GF-D8 (cell line): ENCODE results near the gene ABHD17A.

ENCODE experiments used
- DNase-seq: peaks from one replicate; lab custom pipeline; 2025; lab: John Stamatoyannopoulos, UW

Gene ABHD17A

DNA sequence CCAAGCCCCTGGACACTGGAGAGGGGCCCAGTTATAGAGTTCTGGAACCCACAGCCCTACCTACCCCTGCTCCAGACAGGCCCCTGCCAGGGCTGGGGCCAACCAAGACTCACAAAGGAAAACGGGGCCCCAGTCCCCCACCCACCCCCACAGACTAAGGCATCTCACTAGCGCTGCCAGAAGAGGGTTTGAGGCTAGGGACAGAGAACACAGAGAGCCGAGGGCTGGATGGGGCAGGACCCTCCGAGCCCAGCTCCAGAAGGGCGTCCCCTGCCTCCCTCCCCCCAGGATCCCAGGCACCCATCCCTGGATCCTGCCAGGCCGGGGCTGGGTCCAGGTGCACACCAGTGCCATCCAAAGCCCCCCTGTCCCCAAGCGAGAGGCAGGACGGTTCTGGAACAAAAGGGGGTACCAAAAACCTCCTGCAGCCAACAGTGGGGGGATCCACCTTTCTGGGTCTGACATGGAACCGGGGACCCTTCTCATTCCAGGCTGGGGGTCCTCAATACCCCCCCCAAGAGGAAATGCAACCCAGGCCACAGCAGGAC lies 32.6 kb downstream of the ABHD17A start:
- DNase-seq = no peak

- no peak for DNase-seq
Observed at GRCh38 chr19:1851654-1852580, 33.4 kb downstream of the ABHD17A start.

- no peak for DNase-seq
Observed at GRCh38 chr19:1850809-1851653, 34.3 kb downstream of the ABHD17A start.

GRCh38 chr19:1849886-1850398 lies 35.4 kb downstream of the ABHD17A start:
- no peak for DNase-seq

DNA sequence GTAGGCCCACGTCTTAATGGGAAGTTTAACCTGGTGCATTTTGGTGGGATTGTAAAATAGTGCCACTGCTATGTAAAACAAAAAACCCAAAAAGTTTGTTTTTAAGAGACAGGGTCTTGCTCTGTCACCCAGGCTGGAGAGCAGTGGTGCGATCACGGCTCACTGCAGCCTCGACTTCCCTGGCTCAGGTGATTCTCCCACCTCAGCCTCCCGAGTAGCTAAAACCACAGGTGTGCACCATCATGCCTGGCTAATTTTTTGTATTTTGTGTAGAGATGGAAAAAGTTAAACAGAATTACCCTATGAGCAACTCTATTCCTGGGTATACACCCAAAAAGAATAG lies 36.2 kb downstream of the ABHD17A start:
- DNase-seq = no peak

DNA sequence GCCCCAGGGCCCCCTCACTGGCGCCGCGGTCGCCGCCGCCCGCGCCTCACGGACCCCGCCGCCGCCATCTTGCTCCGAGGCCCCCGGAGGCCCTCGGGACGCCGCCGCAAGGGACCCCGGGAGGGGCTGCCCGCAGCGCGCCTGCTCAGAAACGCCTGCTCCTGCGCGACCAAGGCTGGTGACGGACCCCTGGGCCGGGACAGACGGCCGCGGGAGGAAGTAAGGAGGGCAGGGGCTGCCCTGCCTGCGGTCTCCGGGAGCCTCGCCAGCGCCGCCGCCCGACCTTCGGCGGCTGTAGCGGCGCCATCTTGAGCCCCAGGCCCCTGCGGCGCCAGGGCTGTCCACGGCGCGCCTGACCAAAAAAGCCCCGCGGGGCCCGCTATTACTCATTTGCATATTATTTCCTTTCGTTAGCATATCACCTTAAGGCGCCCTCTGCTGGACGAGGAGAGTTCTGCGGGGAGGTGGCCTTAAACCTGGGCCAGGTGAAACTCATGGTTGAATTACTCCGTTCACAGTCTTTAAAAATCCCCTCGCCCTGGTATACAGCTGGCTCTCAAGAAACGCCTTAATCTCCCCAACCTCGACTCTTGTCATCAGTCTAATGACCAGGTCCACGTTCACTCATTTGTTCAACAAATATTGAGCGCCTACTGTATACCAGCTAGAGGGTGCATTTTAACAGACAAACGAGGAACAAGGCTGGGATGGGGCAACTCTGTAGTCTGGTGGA lies 36.7 kb downstream of the ABHD17A start, which contains the start of gene REXO1:
TSS of gene REXO1 (minus strand) at position 85 of the 733 bp plus-strand sequence. CDS start 125 bp downstream, outside the sequence.
- DNase-seq = peak; percentile 83

GRCh38 chr19:1847684-1848398 lies 37.5 kb downstream of the ABHD17A start:
- no peak for DNase-seq

GRCh38 chr19:1847348-1847683 lies 38.0 kb downstream of the ABHD17A start:
- DNase-seq = no peak

- no peak for DNase-seq
Observed at GRCh38 chr19:1846517-1847204, 38.6 kb downstream of the ABHD17A start.

GRCh38 chr19:1845642-1846041 lies 39.7 kb downstream of the ABHD17A start:
- no peak for DNase-seq

GRCh38 chr19:1845125-1845515 lies 40.2 kb downstream of the ABHD17A start:
- no peak for DNase-seq

- DNase-seq = no peak
Observed at GRCh38 chr19:1844513-1845124, 40.7 kb downstream of the ABHD17A start.

- DNase-seq = no peak
Observed at GRCh38 chr19:1843646-1844394, 41.5 kb downstream of the ABHD17A start.

DNA sequence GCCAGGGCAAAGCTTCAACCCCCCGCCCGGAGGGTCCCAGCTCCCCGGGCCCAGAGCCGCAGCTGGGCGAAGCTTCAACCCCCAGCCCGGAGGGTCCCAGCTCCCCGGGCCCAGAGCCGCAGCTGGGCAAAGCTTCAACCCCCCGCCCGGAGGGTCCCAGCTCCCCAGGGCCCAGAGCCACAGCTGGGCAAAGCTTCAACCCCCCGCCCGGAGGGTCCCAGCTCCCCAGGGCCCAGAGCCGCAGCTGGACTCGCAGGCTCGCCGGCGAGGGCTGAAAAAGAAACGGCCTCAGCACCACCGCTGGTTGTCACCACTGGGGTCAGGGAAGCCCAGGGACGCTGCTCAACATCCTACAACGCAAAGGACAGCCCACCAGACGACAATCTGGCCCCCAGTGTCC lies 42.2 kb downstream of the ABHD17A start:
- DNase-seq = no peak

GRCh38 chr19:1841209-1841924 lies 43.9 kb downstream of the ABHD17A start:
- DNase-seq = peak; percentile 47

GRCh38 chr19:1840541-1841115 lies 44.7 kb downstream of the ABHD17A start:
- DNase-seq = no peak

GRCh38 chr19:1839658-1840540 lies 45.4 kb downstream of the ABHD17A start:
- DNase-seq = peak; percentile 28
